Lung (tissue), 12 donors: Measurements from ENCODE around the gene TLR9. TPM values are rescaled to one million over a fixed set of nuclear protein-coding genes. Genes with fewer than 3 reads are reported as not detected.

Experiments used
- ATAC-seq: fragments of 200-7000 bp; cut with Tn5 transposase; one replicate; pipeline ENCODE4 v1.9.1; 2020; ENCODE audit warnings: moderate number of reproducible peaks; ENCODE audit not compliant: insufficient read depth, low FRiP score
- DNase-seq, 3 donors: peaks; one replicate each; pipeline ENCODE4 v3.0.0-alpha.2; 2013 to 2017
- H3K27ac ChIP-seq, 2 donors: one replicate each; pipeline ENCODE4 v1.5.1; 2013; ENCODE audit warnings: mild to moderate bottlenecking in 2 of 2, moderate library complexity in 2 of 2, control low read depth in 1 of 2, inconsistent platforms in 1 of 2, low read depth in 1 of 2, low read length in 1 of 2
- H3K27me3 ChIP-seq, 3 donors: one replicate each; pipeline ENCODE4 v1.5.1; 2013; ENCODE audit warnings: low read length in 2 of 3; ENCODE audit not compliant: control insufficient read depth in 3 of 3, insufficient read depth in 3 of 3
- H3K36me3 ChIP-seq, 4 donors: one replicate each; pipeline ENCODE4 v1.5.1; 2013; ENCODE audit warnings: low read length in 4 of 4, mild to moderate bottlenecking in 1 of 4, moderate library complexity in 1 of 4; ENCODE audit not compliant: control insufficient read depth in 4 of 4, insufficient read depth in 4 of 4
- H3K4me1 ChIP-seq, 5 donors: one replicate each; pipeline ENCODE4 v1.5.1; 2013; ENCODE audit warnings: low read length in 5 of 5, mild to moderate bottlenecking in 2 of 5, moderate library complexity in 1 of 5; ENCODE audit not compliant: control insufficient read depth in 5 of 5, insufficient read depth in 5 of 5
- H3K4me3 ChIP-seq: one replicate; pipeline ENCODE4 v1.5.1; 2013; ENCODE audit warnings: mild to moderate bottlenecking, control low read depth, moderate library complexity
- H3K9ac ChIP-seq, 2 donors: one replicate each; pipeline ENCODE4 v1.5.1; 2013; ENCODE audit warnings: low read length in 2 of 2, control low read depth in 1 of 2; ENCODE audit not compliant: insufficient read depth in 1 of 2
- H3K9me3 ChIP-seq, 4 donors: one replicate each; pipeline ENCODE4 v1.5.1; 2013; ENCODE audit warnings: low read length in 3 of 4, mild to moderate bottlenecking in 1 of 4, moderate library complexity in 1 of 4; ENCODE audit not compliant: control insufficient read depth in 4 of 4, insufficient read depth in 3 of 4
- WGBS, 2 donors: extraction: QIAGEN DNeasy Blood & Tissue Kit; methylation state at CpG; one replicate each; pipeline ENCODE4 v1.1.7; 2013; 5-methylcytosine and 5-hydroxymethylcytosine counted together
- polyA plus RNA-seq, 2 donors: library from polyadenylated mRNA; stranded (reverse); fragments of 200-250 nt; gene quantifications; one replicate each; pipeline ENCODE4 v1.2.1, GENCODE V29; 2013
- total RNA-seq, 2 donors: library from RNA; depleted of rRNA in 1 of 2; stranded (reverse); fragments of >200 nt in 1 of 2; gene quantifications; one replicate each; pipeline ENCODE4 v1.2.1, GENCODE V29; 2014 to 2021
- TF ChIP-seq, protein P1 (sequence below): IDR thresholded peaks from 2 replicates; pipeline ENCODE4 v1.5.1; 2012; ENCODE audit warnings: mild to moderate bottlenecking; ENCODE audit errors: control extremely low read depth, extremely low read depth
- donor health status: control.
- donor health status: control.
- donor health status: Bipolar disorder and iron deficiency.
- donor health status: healthy.
- donor health status: DM: yes; HTN: yes; CAD: no.

The TLR9 gene
- total and polyA plus RNA-seq, 4 donors, result 0.20 to 1.1 (median 0.37) TPM

DNA sequence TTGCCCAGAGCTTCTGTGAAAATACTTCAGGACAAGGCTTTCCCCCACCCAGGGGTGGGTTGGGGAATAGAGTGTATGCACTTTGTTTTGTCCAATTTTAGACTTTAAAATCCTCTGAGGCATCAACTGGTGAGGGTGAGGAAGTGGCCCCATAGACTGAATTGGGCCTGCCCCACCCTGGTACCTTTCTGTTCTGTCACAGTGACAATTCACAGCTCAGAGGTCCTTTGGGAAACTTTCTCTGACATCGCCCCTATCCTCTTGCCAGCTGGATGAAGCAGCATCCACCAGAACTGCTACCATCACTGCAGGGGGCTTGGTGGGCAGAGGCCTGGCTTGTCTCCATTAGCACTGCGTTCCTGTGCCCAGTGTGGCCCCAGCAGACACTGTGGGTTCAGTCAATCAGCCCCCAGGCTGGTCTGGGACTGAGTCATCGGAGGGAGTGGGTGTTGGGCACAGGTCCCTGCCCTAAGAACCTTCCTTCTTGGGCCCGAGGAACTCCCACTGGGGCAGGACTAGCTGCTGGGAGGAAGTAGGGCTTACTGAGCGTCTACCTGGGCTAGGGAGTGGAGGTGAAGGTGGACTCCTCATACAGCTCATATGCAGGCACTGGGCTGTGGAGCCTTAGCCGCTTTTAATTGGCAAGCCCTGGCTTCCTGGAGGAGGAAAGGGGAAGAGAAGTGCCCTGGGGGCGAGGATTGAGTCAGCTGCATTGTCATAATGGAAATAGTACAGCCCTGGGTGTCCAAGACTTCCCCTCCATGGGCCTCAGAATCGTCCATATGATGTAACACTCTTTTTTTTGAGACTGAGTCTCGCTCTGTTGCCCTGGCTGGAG is 18.6 kb upstream of the TLR9 start:
- H3K4me1 ChIP-seq, result peaks cover 0 to 23% (median 10%) of the 10 kb centered on the region in 5 donors

DNA sequence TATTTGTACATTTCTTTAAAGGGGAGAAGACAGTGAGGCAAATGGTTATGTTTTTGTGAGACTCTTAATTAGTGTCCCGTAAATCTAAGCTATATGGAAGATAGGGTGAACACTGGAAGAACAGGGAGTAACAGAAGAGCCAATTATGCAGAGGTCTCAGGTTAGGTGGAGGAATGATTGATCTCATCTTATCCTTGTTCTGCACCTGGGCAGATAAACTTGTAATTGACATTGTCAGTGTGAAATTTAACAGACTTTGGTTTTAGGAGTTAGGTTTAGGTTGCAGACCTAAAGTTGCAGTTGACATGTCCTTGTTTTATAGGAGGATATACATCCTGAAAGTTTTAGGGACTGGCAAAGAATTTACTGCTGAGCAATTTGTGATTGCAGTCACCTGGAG is 16.6 kb upstream of the TLR9 start:
- 95 to 100% methylated on average over 1 of the region's 1 CpG for WGBS, 2 donors
- peaks cover 2 to 36% (median 24%) of the 10 kb centered on the region in 5 donors for H3K4me1 ChIP-seq
- H3K27ac ChIP-seq, result no peak overlapping the region
- H3K27me3 ChIP-seq, result no peaks in the 10 kb centered on the region
- H3K36me3 ChIP-seq, result no peaks in the 10 kb centered on the region
- TF ChIP-seq, protein P1, sequence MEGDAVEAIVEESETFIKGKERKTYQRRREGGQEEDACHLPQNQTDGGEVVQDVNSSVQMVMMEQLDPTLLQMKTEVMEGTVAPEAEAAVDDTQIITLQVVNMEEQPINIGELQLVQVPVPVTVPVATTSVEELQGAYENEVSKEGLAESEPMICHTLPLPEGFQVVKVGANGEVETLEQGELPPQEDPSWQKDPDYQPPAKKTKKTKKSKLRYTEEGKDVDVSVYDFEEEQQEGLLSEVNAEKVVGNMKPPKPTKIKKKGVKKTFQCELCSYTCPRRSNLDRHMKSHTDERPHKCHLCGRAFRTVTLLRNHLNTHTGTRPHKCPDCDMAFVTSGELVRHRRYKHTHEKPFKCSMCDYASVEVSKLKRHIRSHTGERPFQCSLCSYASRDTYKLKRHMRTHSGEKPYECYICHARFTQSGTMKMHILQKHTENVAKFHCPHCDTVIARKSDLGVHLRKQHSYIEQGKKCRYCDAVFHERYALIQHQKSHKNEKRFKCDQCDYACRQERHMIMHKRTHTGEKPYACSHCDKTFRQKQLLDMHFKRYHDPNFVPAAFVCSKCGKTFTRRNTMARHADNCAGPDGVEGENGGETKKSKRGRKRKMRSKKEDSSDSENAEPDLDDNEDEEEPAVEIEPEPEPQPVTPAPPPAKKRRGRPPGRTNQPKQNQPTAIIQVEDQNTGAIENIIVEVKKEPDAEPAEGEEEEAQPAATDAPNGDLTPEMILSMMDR, result no peak
- H3K4me3 ChIP-seq, result no peak overlapping the region
- ATAC-seq (no peak), DNase-seq (no peak)
- H3K9ac ChIP-seq, result no peak overlapping the region
- peaks cover 0 to 3% (median 0%) of the 10 kb centered on the region in 4 donors for H3K9me3 ChIP-seq

More for the DNA sequence above, 18.6 kb upstream of the TLR9 start:
- peak in 1 of 3 donors; percentile 13 for DNase-seq
- Histone ChIP-seq H3K4me3 (peak overlapping the region; percentile 8), H3K36me3 (peaks cover 0 to 9% (median 3%) of the 10 kb centered on the region in 4 donors), H3K27me3 (no peaks in the 10 kb centered on the region), H3K27ac (peak overlapping the region in 1 of 2 donors; percentile 88), H3K9me3 (peaks cover 0 to 3% (median 0%) of the 10 kb centered on the region in 4 donors), H3K9ac (no peak overlapping the region)
- TF ChIP-seq, protein P1, result no peak
- peak; percentile 15 for ATAC-seq
- WGBS, 2 donors, result 50 to 67% methylated on average over 9 of the region's 9 CpGs

DNA sequence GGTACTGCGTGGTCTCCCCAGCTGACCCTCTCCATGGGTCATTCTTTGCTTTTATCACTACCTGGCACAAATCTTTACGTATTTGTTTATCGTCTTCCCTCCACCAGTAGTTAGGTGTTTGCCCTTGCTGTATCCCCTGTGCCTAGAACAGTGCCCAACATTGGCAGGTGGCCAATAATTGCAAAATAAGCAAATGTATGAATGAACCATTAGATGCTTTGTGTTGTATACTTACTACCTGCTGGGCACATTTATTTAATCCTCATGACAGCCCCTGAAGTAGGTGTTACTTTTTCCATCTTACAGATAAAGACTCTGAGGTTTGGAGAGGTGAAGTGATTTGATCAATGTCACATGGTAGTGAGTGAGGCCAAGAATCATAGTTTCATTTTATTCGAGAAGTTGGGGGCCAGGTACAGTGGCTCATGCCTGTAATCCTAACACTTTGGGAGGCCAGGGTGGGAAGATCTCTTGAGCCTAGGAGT is 15.5 kb upstream of the TLR9 start:
- Histone ChIP-seq H3K4me1 (peaks cover 6 to 37% (median 23%) of the 10 kb centered on the region in 5 donors), H3K4me3 (no peak overlapping the region), H3K27ac (no peak overlapping the region), H3K27me3 (no peaks in the 10 kb centered on the region), H3K9me3 (peaks cover 0 to 3% (median 0%) of the 10 kb centered on the region in 4 donors), H3K9ac (no peak overlapping the region), H3K36me3 (no peaks in the 10 kb centered on the region)
- TF ChIP-seq, protein P1, result no peak
- WGBS, 2 donors, result 88 to 95% methylated on average over 4 of the region's 4 CpGs
- DNase-seq, result no peak
- no peak for ATAC-seq
